GM19043 (cell line): ENCODE measurements around the gene TTLL11.

ENCODE experiments used
- ATAC-seq: cut with Tn5 transposase; IDR thresholded peaks from one replicate; pipeline ENCODE4 v1.9.1; 2021; ENCODE audit warnings: low read depth; ENCODE audit not compliant: unreplicated experiment

TTLL11 gene

GRCh38 chr9:121781701-121782464 is 311.2 kb downstream of the TTLL11 start:
- no peak for ATAC-seq

- ATAC-seq, result no peak
Observed at GRCh38 chr9:121781145-121781548, 312.0 kb downstream of the TTLL11 start.

GRCh38 chr9:121780177-121781040 is 312.7 kb downstream of the TTLL11 start:
- ATAC-seq, result no peak

- ATAC-seq, result no peak
Observed at GRCh38 chr9:121779381-121780117, 313.6 kb downstream of the TTLL11 start.

- no peak for ATAC-seq
Observed at GRCh38 chr9:121778252-121779225, 314.6 kb downstream of the TTLL11 start.

- ATAC-seq, result no peak
Observed at GRCh38 chr9:121776739-121777637, 316.1 kb downstream of the TTLL11 start.

GRCh38 chr9:121776001-121776738 is 316.9 kb downstream of the TTLL11 start:
- ATAC-seq, result no peak

GRCh38 chr9:121774715-121775613 is 318.1 kb downstream of the TTLL11 start:
- no peak for ATAC-seq

GRCh38 chr9:121773954-121774714 is 319.0 kb downstream of the TTLL11 start:
- no peak for ATAC-seq

- ATAC-seq, result no peak
Observed at GRCh38 chr9:121773286-121773953, 319.7 kb downstream of the TTLL11 start.

GRCh38 chr9:121772600-121773285 is 320.4 kb downstream of the TTLL11 start:
- no peak for ATAC-seq
